GM19240 (cell line): ENCODE data around the gene LRRC52.
"Not testable (repeated sequence)": the region's sequence is repeated elsewhere in the genome, so short reads cannot be mapped to it uniquely, and the experiment has no call there.

Experiments
- DNase-seq: peaks from one replicate; pipeline ENCODE4 v3.0.0; 2011; ENCODE audit warnings: low spot score; ENCODE audit not compliant: insufficient read length

Gene LRRC52

GRCh38 chr1:165580931-165581871 is 37.4 kb downstream of the LRRC52 start:
- no peak for DNase-seq

- DNase-seq = no peak
Observed at GRCh38 chr1:165581926-165582325, 38.1 kb downstream of the LRRC52 start.

- no peak for DNase-seq
Observed at GRCh38 chr1:165586398-165586797, 42.6 kb downstream of the LRRC52 start.

GRCh38 chr1:165591391-165591790 is 47.6 kb downstream of the LRRC52 start:
- DNase-seq = not testable (repeated sequence)

- peak; percentile 33 for DNase-seq
Observed at GRCh38 chr1:165592945-165593823, 49.4 kb downstream of the LRRC52 start.

- no peak for DNase-seq
Observed at GRCh38 chr1:165595246-165595938, 51.6 kb downstream of the LRRC52 start.

GRCh38 chr1:165597883-165598675 is 54.3 kb downstream of the LRRC52 start:
- DNase-seq = peak; percentile 78

- no peak for DNase-seq
Observed at GRCh38 chr1:165598676-165599059, 54.9 kb downstream of the LRRC52 start.

- DNase-seq = no peak
Observed at GRCh38 chr1:165600793-165601192, 57.0 kb downstream of the LRRC52 start.

- DNase-seq = no peak
Observed at GRCh38 chr1:165603810-165604209, 60.0 kb downstream of the LRRC52 start.

GRCh38 chr1:165605246-165605645 is 61.4 kb downstream of the LRRC52 start:
- no peak for DNase-seq

GRCh38 chr1:165606676-165607075 is 62.9 kb downstream of the LRRC52 start:
- not testable (repeated sequence) for DNase-seq

GRCh38 chr1:165610866-165611265 is 67.1 kb downstream of the LRRC52 start:
- no peak for DNase-seq

GRCh38 chr1:165612062-165612461 is 68.3 kb downstream of the LRRC52 start:
- no peak for DNase-seq
